HG02870 (cell line): Measurements from ENCODE around the gene SLC25A34.
"Not testable (repeated sequence)": the region's sequence is repeated elsewhere in the genome, so short reads cannot be mapped to it uniquely, and the experiment has no call there.

Experiments
- ATAC-seq: cut with Tn5 transposase; IDR thresholded peaks from one replicate; pipeline ENCODE4 v1.9.1; 2021; ENCODE audit warnings: mild to moderate bottlenecking, moderate library complexity; ENCODE audit not compliant: unreplicated experiment

SLC25A34 gene

GRCh38 chr1:15736038-15736891 is at the start of gene SLC25A34:
Gene SLC25A34 (plus strand): TSS chr1:15736258. CDS start chr1:15736486, 228 bp downstream.
- no peak for ATAC-seq

- no peak for ATAC-seq
These were observed 48.6 kb upstream of the SLC25A34 start for GRCh38 chr1:15687446-15687845.

GRCh38 chr1:15690317-15690716 is 45.7 kb upstream of the SLC25A34 start:
- ATAC-seq, result no peak

GRCh38 chr1:15691434-15692032 is 44.5 kb upstream of the SLC25A34 start:
- no peak for ATAC-seq

GRCh38 chr1:15692121-15692682 is 43.9 kb upstream of the SLC25A34 start:
- ATAC-seq, result no peak

- no peak for ATAC-seq
These were observed 42.7 kb upstream of the SLC25A34 start for GRCh38 chr1:15693371-15693770.

GRCh38 chr1:15696956-15697521 is 39.0 kb upstream of the SLC25A34 start:
- peak; percentile 87 for ATAC-seq

GRCh38 chr1:15698201-15698600 is 37.9 kb upstream of the SLC25A34 start:
- ATAC-seq, result no peak

GRCh38 chr1:15699321-15699720 is 36.7 kb upstream of the SLC25A34 start:
- not testable (repeated sequence) for ATAC-seq

GRCh38 chr1:15700508-15700907 is 35.5 kb upstream of the SLC25A34 start:
- no peak for ATAC-seq

- no peak for ATAC-seq
These were observed 34.3 kb upstream of the SLC25A34 start for GRCh38 chr1:15701784-15702183.

- ATAC-seq, result no peak
These were observed 33.1 kb upstream of the SLC25A34 start for GRCh38 chr1:15702722-15703550.

- ATAC-seq, result no peak
These were observed 32.5 kb upstream of the SLC25A34 start for GRCh38 chr1:15703562-15703961.

GRCh38 chr1:15704526-15705183 is 31.4 kb upstream of the SLC25A34 start:
- no peak for ATAC-seq

GRCh38 chr1:15705184-15705566 is 30.9 kb upstream of the SLC25A34 start:
- no peak for ATAC-seq

- ATAC-seq, result no peak
These were observed 29.3 kb upstream of the SLC25A34 start for GRCh38 chr1:15706751-15707150.

- ATAC-seq, result no peak
These were observed 28.7 kb upstream of the SLC25A34 start for GRCh38 chr1:15707239-15707925.

- no peak for ATAC-seq
These were observed 27.4 kb upstream of the SLC25A34 start for GRCh38 chr1:15708486-15709137.

GRCh38 chr1:15709226-15709625 is 26.8 kb upstream of the SLC25A34 start:
- ATAC-seq, result no peak
